Hematopoietic multipotent progenitor cell treated with erythropoietin and hydrocortisone succinate and interleukin-3 and kit ligand, for 15 days (in vitro differentiated cells): ENCODE results near the gene NFIB.

Experiments used
- DNase-seq: peaks from one replicate; pipeline ENCODE4 v3.0.0-alpha.2; 2015; ENCODE audit warnings: low spot score

Gene NFIB

DNA sequence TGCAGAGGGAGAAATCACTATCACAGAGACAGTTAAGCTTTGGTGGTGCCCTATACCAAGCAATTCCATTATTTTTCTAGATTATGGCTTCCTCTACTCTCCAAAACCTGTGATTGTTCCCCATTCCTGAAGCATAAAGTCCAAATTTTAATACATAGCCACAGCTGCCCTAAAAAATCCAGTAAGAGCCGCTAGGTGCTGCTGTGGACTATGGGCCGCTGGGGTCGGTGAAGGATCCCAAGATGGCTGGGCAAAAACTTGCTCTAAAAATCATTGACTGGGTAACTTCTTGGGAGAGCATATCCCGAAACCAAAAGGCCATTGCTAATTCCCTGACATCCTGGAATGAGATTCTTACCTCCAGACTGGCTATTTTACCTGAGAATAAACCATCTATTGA lies 245.3 kb downstream of the NFIB start:
- no peak for DNase-seq

DNA sequence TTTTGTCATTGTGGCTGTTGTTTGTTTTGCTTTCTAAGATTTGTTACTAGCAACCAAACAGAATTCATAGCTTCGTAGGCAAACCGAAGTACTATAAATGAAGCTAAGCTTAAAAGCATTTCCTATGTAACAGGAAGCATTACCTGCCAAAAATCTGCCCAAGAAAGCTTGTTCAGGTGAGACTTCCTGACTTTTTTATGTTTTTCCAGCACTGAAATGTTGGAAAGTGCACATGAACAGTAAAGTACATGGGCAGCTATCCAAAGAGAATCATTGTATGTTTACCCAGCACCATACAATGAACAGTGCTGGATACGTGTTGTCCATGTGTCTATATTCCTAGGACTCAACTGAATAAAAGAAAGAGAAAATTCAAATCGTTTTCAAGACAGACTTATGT lies 247.1 kb downstream of the NFIB start:
- DNase-seq = no peak

DNA sequence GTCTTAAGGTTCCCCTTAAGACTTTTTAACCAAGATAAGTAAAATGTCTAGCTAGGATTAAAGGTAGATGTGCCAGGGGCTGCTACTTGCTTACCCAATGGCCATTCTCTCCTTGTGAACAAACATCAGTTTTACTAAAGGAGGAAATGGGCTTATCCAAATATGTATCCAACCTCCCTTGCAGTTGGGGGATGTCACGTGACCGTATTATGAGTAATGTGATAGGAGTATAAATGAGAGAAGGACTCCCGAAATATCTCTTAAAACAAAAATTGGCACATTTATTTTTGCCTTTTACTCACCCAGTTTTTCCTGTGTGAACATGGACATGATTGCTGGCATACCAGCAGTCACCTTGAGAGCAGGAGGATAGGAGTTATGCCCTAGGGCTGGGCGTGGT lies 247.9 kb downstream of the NFIB start:
- no peak for DNase-seq

DNA sequence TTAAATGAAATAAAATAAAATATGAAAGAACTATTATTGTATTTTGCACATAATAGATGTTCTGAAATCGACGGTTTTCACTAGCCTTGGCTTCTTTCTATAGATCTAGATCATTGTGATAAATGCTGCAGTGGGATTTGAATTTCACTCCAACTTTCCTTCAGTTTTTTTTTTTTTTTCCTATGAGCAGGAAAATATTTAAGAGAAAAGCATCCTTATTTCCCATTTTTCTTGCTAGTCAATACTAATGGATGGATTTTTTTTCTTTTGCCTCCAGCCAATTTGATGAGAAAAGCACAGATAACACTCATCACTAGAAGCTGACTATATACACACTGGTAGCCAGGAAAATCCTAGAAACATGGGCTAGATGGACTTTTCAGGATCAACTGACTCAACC lies 249.0 kb downstream of the NFIB start:
- no peak for DNase-seq

DNA sequence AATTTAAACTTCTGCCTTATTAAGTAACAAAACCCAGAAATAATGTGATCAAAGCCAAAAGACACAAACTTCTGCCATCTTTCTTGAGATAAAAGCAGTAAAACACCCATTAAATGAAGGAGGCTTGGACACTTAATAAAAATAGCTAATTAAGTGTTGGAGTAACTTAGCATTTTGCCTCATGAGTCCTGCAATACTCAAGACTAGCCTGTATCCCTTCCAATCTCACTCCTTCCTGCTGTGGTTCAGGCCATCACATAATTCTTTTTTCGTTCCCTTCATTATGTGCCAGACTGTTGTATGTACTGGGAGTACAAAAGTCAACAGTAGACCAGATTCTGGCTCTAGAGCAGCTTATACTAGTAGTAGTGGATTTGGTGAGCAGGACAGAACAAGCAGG lies 250.2 kb downstream of the NFIB start:
- no peak for DNase-seq

DNA sequence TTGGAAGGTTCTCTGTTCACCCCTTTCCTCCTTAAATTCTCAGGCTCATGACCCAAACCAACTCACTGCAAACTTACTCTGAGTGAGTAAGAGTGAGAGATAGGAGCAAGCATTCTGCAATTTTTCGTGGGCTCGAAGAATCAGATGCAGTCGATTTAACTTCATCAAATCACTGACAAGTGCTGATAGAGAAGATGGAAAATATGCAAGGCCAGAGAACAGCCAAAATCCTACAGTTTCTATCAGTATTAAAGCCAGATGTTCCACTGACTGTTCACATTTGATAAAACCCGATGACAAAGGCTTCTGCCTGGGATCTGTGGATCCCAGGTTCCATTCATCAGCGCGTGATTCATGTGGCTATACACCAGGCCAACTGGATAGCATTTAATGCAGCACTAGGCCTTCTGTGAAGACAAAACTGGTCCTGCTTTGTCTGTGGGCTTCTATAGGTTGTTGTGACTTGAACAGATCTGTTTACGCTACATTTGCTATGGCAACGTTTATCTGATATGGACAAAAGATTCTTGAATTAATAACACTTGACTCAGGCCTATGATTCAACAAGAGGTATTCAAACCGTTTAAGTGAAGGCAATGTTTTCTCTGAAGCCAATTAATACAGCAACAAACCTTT lies 251.2 kb downstream of the NFIB start:
- no peak for DNase-seq

DNA sequence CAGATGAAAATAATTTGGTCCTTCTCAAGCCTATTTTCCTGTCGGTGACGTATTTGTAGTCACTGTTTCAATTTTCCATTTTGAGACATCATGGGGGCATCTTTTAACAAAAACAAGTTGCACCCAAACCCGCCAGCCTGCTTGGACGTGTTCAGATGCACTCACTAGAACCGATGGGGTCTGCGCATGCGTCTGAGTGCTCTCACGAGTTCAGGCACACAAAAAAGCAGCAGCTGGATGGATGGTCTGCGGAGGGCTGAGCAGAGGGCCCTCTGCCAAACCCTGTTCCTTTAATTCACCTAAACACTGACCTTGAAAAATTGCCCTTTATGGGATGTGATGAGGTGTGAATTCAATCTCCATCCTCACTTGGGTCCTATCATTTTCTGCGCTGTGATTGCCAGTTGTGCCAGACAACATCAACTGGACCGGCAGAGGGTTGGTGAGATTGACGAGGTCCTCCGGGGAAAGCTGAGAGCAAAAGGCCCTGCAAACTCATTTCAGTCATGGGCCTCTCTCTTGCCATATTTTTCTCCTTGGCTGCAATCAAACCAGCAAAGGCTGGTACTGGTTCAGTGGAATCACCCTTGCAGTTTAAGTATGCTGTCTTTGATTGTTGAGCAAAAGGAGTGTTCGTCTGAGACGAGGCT lies 251.9 kb downstream of the NFIB start:
- DNase-seq = no peak

DNA sequence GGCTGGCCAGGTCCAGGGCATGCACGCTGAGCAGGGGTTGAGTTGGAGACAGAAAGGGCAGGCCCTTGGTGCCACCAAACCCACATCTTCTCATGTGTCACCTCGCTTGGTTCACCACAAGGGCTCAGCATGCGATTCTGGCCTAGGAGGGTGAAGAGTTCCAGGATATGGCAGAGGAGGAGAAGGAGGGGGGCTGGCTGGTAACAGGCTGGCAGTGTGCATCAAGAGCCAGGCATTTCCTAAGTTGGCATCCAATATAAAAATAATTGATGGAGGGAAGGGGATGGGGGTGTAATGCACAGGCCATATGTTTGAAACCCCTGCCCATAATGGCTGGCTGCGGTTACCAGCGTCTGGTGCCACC lies 255.6 kb downstream of the NFIB start:
- no peak for DNase-seq

DNA sequence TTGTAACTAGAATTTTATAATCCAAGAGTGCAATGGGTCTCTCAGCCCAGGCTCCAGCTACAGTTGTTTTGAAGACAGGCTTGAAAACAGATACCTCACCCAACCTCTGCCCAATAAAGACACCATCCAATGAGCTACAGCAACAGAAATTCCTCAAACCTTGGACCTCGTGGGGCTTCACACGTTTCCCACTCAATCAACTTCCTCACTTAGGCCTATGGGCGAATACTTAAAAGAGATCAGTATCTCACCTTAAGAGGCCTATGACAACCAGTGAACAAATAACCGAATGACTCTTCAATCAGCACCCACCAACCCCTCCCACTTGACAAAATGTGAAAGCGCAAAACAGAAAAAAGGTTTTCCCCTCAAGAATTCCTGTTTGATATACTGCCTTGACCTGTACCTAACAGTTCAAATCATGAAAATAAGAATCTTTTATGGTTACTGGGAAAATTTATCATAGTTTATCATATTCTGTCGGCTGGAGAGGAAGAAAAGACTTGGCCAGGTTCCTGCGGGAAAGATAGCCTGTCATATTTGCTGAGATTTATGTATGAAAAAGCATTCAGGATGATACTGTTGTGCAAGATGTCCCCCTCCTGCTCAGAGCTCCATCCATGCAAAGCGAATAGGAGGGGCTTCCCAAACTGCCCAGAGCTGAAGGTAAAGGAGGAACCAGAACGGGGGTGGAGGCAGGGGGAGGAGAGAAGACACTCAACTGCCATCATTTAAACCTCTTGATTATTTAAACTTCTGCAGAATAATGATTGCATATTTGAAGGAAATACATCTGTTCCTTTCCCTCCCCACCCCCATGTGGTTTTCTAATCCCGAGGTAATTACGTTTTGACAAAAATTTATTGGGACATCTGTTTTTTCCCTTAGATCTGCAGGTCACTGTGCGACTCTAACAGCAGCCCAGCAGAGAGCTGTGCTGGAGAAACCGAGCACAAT lies 256.3 kb downstream of the NFIB start:
- no peak for DNase-seq

DNA sequence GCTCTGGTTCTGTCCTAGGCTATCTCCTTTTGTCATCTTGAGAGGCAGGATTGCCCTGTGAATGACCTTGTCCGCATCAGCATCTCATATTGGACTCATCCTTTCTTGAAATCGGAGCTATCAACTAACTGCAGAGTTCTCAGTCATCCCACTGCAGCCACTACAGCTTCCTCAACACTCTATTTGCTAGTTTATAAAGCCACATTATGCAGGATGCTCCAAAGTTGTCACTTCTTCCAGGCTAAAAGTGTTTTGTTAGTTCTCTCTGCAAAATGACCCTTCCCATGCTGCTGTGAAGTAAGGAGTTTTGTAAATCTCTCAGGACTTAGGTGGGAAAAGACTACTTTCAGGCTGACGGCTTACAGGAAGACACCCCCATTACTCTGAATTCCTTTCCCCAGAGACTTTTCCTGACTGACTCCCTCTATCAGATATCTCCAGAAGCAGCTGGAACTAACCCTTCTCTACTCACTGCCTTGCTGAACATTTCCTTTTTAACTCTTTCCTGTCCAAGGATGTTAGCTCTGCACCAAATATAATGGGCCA lies 257.6 kb downstream of the NFIB start:
- DNase-seq = no peak

DNA sequence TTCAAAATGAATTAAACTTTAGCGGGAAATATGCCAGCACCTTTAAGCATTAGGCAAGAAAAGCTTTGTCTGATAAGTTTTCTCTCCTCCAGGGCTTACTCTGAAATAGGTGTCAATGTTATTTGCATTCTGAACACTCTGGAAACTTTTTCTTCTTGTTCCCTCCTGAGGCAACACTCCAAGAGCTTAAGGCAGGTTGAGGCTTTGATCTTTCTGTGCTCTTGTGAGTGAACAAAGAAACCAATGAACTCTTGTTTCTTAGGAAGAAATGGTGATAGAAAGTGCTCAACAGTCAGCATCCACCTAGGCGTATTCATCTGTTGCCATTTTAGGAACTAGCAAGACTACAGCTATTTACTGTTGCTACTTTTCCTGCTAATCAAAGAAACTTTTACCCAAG lies 259.8 kb downstream of the NFIB start:
- no peak for DNase-seq

DNA sequence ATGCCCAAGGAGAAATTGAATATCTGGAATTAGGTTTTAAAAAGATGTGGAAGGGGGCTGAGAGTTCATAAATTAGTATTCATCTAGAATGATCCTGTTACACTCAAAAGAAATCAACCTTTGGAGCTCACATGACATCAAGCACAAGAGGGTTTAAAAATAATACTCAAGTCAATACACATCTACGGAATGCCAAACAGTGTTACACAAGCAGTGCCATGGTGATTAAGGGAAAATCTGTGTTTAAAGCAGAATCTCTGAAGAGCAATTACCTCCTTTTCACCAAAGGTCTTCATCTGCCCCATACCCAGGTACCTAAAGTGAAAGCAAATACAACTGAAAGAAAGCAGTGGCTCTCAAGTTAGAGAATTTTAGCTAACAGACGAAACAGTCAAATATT lies 261.6 kb downstream of the NFIB start:
- no peak for DNase-seq

DNA sequence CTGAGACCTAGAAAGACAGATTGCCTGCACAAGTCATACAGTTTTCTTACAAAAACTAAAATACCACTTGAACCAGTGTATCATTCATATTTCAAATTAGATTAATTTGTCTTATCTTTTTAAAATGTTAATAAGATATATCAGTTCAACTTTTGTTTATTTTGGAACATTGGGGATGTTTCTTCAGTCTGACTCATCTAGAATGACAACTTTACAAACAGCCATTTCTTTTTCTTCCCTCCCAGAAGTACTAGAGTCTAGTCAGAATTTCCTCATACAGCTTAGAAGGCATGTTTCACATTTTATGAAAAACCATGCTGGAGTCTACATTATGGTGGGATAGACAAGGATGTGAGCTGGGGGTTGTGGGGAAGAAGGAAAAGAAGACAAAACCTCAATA lies 262.5 kb downstream of the NFIB start:
- DNase-seq = no peak

DNA sequence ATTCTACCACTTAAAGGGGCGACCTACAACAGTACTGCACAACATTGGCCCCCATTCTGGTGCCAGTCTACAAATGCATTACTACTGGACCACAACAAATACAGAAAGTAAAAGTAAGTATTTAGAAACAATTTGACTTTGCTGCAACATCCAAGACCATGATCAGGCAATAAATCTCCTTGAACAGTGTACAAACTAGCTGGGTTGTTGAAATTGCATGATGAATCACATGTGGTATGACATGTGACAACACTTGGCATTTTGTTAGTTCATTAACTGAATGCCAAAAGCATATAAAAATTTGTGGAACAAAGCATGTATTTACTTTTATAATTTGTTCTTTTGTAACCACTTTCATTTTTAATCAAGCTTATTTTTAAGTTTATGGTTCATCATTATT lies 270.5 kb downstream of the NFIB start:
- DNase-seq = no peak

DNA sequence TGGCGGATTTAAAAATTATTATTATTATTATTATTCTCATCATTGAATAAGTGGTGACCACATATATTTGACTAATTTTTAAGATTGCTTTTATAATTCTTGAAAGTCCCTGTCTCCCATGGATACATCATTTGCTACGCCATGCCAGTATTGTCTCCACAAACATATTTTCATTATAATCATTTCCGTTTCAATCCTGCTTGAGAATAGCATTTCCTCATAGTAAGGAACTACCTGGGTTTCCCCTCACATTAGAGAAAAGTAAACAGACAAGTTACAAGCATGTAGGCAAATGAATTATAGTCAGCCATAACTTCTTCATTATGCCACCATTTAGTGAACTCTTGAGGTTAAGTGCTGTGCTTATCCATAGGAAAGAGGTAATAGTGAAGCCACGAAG lies 276.6 kb downstream of the NFIB start:
- DNase-seq = no peak

DNA sequence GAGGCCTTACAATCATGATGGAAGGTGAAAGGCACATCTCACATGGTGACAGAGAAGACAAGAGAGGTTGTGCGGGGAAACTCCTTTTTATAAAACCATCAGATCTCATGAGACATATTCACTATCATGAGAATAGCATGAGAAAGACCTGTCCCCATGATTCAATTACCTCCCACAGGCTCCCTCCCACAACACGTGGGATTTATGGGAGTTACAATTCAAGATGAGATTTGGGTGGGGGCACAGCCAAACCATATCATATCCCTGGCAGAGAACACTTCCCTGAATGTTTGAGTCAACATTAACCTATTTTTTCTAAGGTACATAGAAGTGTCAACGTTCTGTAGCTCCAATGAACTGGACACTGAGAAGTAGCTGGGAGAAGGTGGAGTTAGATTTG lies 280.9 kb downstream of the NFIB start:
- no peak for DNase-seq
